Measurements from ENCODE around the gene EDNRB.
"Not testable (repeated sequence)": the region's sequence is repeated elsewhere in the genome, so short reads cannot be mapped to it uniquely, and the experiment has no call there.

DNA sequence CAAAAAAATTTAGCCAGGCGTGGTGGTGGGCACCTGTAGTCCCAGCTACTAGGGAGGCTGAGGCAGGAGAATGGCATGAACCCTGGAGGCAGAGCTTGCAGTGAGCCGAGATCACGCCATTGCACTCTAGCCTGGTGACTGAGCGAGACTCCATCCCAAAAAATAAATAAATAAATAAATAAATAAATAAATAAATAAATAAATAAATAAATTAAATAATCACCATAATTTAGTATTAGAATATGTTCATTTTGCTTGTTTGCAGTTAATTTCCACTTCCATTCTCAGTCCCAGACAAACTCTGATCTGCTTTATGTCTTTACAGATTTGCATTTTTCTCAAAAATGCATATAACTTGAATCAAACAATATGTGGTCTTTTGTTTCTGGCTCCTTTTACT, 70.6 kb downstream of the EDNRB start:
- not testable (repeated sequence) for TF ChIP-seq POLR2A (IDR thresholded peaks at IDR 0.05)
- TF ChIP-seq, protein P1, sequence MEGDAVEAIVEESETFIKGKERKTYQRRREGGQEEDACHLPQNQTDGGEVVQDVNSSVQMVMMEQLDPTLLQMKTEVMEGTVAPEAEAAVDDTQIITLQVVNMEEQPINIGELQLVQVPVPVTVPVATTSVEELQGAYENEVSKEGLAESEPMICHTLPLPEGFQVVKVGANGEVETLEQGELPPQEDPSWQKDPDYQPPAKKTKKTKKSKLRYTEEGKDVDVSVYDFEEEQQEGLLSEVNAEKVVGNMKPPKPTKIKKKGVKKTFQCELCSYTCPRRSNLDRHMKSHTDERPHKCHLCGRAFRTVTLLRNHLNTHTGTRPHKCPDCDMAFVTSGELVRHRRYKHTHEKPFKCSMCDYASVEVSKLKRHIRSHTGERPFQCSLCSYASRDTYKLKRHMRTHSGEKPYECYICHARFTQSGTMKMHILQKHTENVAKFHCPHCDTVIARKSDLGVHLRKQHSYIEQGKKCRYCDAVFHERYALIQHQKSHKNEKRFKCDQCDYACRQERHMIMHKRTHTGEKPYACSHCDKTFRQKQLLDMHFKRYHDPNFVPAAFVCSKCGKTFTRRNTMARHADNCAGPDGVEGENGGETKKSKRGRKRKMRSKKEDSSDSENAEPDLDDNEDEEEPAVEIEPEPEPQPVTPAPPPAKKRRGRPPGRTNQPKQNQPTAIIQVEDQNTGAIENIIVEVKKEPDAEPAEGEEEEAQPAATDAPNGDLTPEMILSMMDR (IDR thresholded peaks at IDR 0.05) = not testable (repeated sequence)
